Coronary artery (tissue), 2 donors: ENCODE measurements around the gene KRT2.
A peak's percentile ranks its signal among the peaks of the same experiment; 100 is the strongest.

Experiments used
- DNase-seq: peaks from one replicate; pipeline ENCODE4 v3.0.0-alpha.2; 2017; ENCODE audit warnings: low spot score
- H3K27ac ChIP-seq, 2 donors: fragments of 200-600 bp; sonication (generic); one replicate each; pipeline ENCODE4 v1.5.1; 2016 to 2019
- H3K4me3 ChIP-seq: fragments of 200-600 bp; sonication (generic); 2 replicates; pipeline ENCODE4 v1.5.1; 2016; ENCODE audit warnings: mild to moderate bottlenecking, moderate library complexity
- CTCF ChIP-seq: fragments of 200-600 bp; sonication (generic); IDR thresholded peaks from one replicate; pipeline ENCODE4 v1.5.1; 2019; ENCODE audit warnings: antibody characterized with exemption

KRT2 gene

GRCh38 chr12:52614381-52615207, 37.4 kb downstream of the KRT2 start:
- no peak for DNase-seq
- H3K27ac ChIP-seq = no peak overlapping the region
- no peak for TF ChIP-seq CTCF

GRCh38 chr12:52613384-52614030, 38.5 kb downstream of the KRT2 start:
- TF ChIP-seq CTCF = no peak

More at GRCh38 chr12:52614381-52615207, 37.4 kb downstream of the KRT2 start:
- no peak overlapping the region for H3K4me3 ChIP-seq

GRCh38 chr12:52612431-52613383, 39.3 kb downstream of the KRT2 start:
- TF ChIP-seq CTCF = no peak
- peak; percentile 12 for DNase-seq
- Histone ChIP-seq H3K27ac (no peak overlapping the region), H3K4me3 (no peak overlapping the region)

More at GRCh38 chr12:52613384-52614030, 38.5 kb downstream of the KRT2 start:
- no peak overlapping the region for H3K4me3 ChIP-seq
- DNase-seq = peak; percentile 40
- no peak overlapping the region for H3K27ac ChIP-seq

GRCh38 chr12:52611080-52611468, 40.9 kb downstream of the KRT2 start:
- no peak overlapping the region for H3K27ac ChIP-seq
- peak; percentile 47 for DNase-seq
- H3K4me3 ChIP-seq = no peak overlapping the region
- TF ChIP-seq CTCF = no peak

- no peak for TF ChIP-seq CTCF
- Histone ChIP-seq H3K27ac (no peak overlapping the region), H3K4me3 (no peak overlapping the region)
- peak; percentile 43 for DNase-seq
These were observed 43.0 kb downstream of the KRT2 start for GRCh38 chr12:52608826-52609630.

- H3K27ac ChIP-seq = no peak overlapping the region
- no peak for TF ChIP-seq CTCF
- peak; percentile 66 for DNase-seq
- H3K4me3 ChIP-seq = no peak overlapping the region
These were observed 43.9 kb downstream of the KRT2 start for GRCh38 chr12:52608161-52608560.
